ENCODE measurements around the gene PPP6R2. TPM values are rescaled to one million over a fixed set of nuclear protein-coding genes. Genes with fewer than 3 reads are reported as not detected.
"Not testable (repeated sequence)": the region's sequence is repeated elsewhere in the genome, so short reads cannot be mapped to it uniquely, and the experiment has no call there.

The PPP6R2 gene
- total RNA-seq, 2 donors from 2014 or later: 44.6 to 61.0 TPM

GRCh38 chr22:50314455-50315288, 28.5 kb upstream of the PPP6R2 start:
- DNase-seq (peak; percentile 85 to 88), ATAC-seq (peak; percentile 95)
- intact Hi-C loops (cut with DNase I, micrococcal nuclease): no loop called here

GRCh38 chr22:50315289-50316113, 27.6 kb upstream of the PPP6R2 start:
- intact Hi-C loops (cut with DNase I, micrococcal nuclease): no loop called here
- ATAC-seq: no peak
- peak in 1 of 2 donors; percentile 31 for DNase-seq

- ATAC-seq: no peak
- intact Hi-C loops (cut with DNase I, micrococcal nuclease): no loop called here
- no peak for DNase-seq
Observed at GRCh38 chr22:50316114-50317065, 26.7 kb upstream of the PPP6R2 start.

- ATAC-seq (no peak), DNase-seq (no peak)
- intact Hi-C loops (cut with DNase I, micrococcal nuclease): no loop called here
Observed at GRCh38 chr22:50317178-50317577, 25.9 kb upstream of the PPP6R2 start.

- ATAC-seq (no peak), DNase-seq (no peak)
- intact Hi-C loops (cut with DNase I, micrococcal nuclease): no loop called here
Observed at GRCh38 chr22:50317674-50318073, 25.5 kb upstream of the PPP6R2 start.

- no peak for DNase-seq
- no peak for ATAC-seq
- intact Hi-C loops (cut with DNase I, micrococcal nuclease): no loop called here
Observed at GRCh38 chr22:50318356-50318697, 24.8 kb upstream of the PPP6R2 start.

- ATAC-seq (no peak), DNase-seq (no peak)
- intact Hi-C loops (cut with DNase I, micrococcal nuclease): no loop called here
Observed at GRCh38 chr22:50318698-50319411, 24.3 kb upstream of the PPP6R2 start.

- ATAC-seq: no peak
- intact Hi-C loops (cut with DNase I, micrococcal nuclease): no loop called here
- no peak for DNase-seq
Observed at GRCh38 chr22:50319503-50319951, 23.6 kb upstream of the PPP6R2 start.

GRCh38 chr22:50320116-50320515, 23.0 kb upstream of the PPP6R2 start:
- intact Hi-C loops (cut with DNase I, micrococcal nuclease): loop anchor here (5.0 to 10.0 kb wide), 2 partner anchors 43 to 45 kb away; partner anchors contain the start of gene MAPK11 (in 1 of the 2)
- DNase-seq (no peak), ATAC-seq (no peak)

GRCh38 chr22:50320671-50321325, 22.3 kb upstream of the PPP6R2 start:
- intact Hi-C loops (cut with DNase I, micrococcal nuclease): loop anchor here (5.0 to 10.0 kb wide), 2 partner anchors 43 to 46 kb away; partner anchors contain the start of gene MAPK11 (in 1 of the 2)
- no peak for ATAC-seq
- no peak for DNase-seq

- intact Hi-C loops (cut with DNase I, micrococcal nuclease): loop anchor here (5.0 to 10.0 kb wide), 2 partner anchors 45 to 48 kb away; partner anchors contain the start of gene MAPK11 (in 1 of the 2)
- not testable (repeated sequence) for ATAC-seq
- peak in 1 of 2 donors; percentile 47 for DNase-seq
Observed at GRCh38 chr22:50322382-50323104, 20.6 kb upstream of the PPP6R2 start.

GRCh38 chr22:50323900-50324299, 19.2 kb upstream of the PPP6R2 start:
- DNase-seq (no peak), ATAC-seq (no peak)
- intact Hi-C loops (cut with DNase I, micrococcal nuclease): loop anchor here (5.0 to 10.0 kb wide), 2 partner anchors 47 to 49 kb away; partner anchors contain the start of gene MAPK11 (in 1 of the 2)

- intact Hi-C loops (cut with DNase I, micrococcal nuclease): loop anchor here in 1 of 2 donors (10.0 kb wide), 1 partner anchor 51 kb away; the partner anchor contains the start of gene MAPK11
- ATAC-seq (no peak), DNase-seq (no peak)
Observed at GRCh38 chr22:50325444-50326224, 17.5 kb upstream of the PPP6R2 start.

- DNase-seq: no peak
- intact Hi-C loops (cut with DNase I, micrococcal nuclease): loop anchor here in 1 of 2 donors (10.0 kb wide), 1 partner anchor 52 kb away; the partner anchor contains the start of gene MAPK11
- ATAC-seq: no peak
Observed at GRCh38 chr22:50326225-50326955, 16.7 kb upstream of the PPP6R2 start.
